GM12865 (cell line): ENCODE measurements around the gene KRT5.

Source experiments
- DNase-seq: peaks from one replicate; pipeline ENCODE4 v3.0.0; 2010; ENCODE audit warnings: low read depth
- H3K4me3 ChIP-seq: 2 replicates; pipeline ENCODE4 v1.5.1; 2011; ENCODE audit warnings: mild to moderate bottlenecking, low read depth, low read length, control low read depth
- TF ChIP-seq, protein P1 (sequence below): IDR thresholded peaks from 2 replicates; pipeline ENCODE4 v1.5.1; 2011; ENCODE audit warnings: low read length, control low read depth, low read depth, inconsistent platforms; ENCODE audit not compliant: insufficient read depth; ENCODE audit errors: missing control alignments

Gene KRT5

DNA sequence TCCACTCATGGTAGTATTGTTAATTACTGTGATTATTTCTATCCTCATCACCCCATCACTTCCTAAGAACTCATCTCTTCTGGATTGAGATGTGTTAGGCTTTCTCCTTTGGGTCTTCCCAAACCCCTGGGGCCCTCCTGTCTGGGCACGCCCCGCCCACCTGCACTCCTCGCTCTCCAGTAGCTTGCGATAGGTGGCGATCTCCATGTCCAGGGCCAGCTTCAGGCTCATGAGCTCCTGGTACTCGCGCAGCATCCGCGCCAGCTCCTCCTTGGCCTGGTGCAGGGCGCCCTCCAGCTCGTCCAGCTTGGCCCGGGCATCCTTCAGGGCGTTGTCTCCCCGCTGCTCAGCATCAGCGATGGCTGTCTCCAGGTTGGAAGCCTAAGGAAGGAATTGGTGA, 25.9 kb upstream of the KRT5 start:
- TF ChIP-seq, protein P1, sequence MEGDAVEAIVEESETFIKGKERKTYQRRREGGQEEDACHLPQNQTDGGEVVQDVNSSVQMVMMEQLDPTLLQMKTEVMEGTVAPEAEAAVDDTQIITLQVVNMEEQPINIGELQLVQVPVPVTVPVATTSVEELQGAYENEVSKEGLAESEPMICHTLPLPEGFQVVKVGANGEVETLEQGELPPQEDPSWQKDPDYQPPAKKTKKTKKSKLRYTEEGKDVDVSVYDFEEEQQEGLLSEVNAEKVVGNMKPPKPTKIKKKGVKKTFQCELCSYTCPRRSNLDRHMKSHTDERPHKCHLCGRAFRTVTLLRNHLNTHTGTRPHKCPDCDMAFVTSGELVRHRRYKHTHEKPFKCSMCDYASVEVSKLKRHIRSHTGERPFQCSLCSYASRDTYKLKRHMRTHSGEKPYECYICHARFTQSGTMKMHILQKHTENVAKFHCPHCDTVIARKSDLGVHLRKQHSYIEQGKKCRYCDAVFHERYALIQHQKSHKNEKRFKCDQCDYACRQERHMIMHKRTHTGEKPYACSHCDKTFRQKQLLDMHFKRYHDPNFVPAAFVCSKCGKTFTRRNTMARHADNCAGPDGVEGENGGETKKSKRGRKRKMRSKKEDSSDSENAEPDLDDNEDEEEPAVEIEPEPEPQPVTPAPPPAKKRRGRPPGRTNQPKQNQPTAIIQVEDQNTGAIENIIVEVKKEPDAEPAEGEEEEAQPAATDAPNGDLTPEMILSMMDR, result no peak
- DNase-seq, result no peak
- H3K4me3 ChIP-seq, result no peak overlapping the region

DNA sequence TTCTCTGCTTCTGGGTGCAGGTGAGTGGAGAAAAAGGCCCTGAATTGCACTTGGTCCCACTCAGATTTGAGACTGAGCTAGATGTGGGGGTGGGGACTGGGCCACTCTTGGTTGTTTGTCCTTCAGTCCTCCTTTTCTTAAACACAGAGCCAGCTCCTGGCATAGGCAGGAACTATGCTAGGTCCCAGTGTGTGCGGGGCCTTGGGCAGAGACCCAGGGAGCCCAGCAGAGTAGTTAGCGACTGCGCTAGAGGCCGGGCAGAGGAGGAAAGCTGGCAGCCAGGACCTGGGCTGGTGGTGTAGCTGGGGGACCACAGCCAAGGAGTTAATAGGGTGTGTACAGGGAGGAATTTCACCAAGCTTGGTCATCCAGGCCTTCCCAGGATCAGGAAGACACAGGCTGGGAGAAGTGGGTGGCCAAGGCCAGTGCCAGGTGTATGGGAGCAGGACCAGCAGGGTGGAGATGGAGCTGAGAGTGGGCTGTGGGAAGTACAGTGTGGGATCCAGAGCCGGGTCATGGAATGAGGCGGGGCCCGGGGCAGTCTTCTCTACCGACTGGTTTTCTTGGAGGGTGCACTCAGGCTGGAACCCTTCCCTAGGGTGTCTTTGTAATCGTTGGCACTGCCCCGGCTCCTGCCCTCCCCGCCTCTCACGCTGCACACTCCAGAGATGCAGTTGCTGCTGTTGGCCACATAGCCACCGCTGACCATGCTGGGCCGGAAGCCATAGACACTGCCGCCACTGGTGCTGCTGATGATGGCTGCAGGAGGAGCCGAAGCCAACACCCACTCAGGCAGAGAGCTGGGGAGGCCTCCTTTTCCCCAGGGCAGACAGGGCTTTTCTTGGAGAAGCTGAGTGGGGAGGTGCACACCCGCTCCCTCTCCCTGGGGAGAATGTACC, 24.0 kb upstream of the KRT5 start:
- TF ChIP-seq, protein P1, result no peak
- DNase-seq, result no peak
- no peak overlapping the region for H3K4me3 ChIP-seq

- DNase-seq, result no peak
- H3K4me3 ChIP-seq, result no peak overlapping the region
- TF ChIP-seq, protein P1, result no peak
These were observed 22.7 kb upstream of the KRT5 start for GRCh38 chr12:52542785-52543318.

DNA sequence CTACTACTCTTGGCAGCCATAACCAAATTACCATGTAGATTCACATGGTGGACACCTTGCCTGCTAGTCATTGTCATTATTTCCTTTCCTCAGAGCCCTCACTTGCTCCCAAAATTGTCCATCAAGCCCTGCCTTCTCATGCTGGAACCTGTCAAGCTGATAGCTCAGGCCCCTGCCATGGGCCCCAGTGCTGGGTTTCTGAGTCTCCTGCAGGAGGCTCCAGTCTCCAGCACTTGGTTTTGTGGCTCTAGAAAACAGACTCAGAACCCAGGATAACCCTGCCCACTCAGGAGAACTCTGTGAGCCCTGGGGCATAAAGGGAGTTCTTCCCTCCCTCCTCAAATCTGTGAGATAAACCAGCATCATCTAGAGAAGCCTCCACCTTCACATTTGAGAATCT, 22.0 kb upstream of the KRT5 start:
- TF ChIP-seq, protein P1, result no peak
- no peak overlapping the region for H3K4me3 ChIP-seq
- no peak for DNase-seq

DNA sequence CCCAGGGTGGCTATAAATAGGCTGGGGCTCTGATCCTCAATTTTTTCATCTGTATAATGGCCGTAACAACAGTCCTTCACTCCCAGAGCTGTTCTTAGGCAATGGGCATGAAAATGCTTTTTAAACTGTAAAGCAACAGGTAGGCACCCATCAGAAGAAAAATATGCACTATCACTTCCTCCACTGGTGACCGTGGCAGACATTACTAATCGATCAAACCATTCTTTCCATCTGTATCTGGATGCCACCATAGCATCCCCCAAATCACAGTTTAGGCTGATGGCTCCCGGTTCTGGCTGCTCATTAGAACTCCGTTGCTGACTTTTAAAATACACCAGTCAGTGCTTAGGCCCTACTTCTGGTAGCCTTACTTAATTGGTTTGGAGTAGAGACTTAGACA, 21.5 kb upstream of the KRT5 start:
- no peak for DNase-seq
- H3K4me3 ChIP-seq, result no peak overlapping the region
- TF ChIP-seq, protein P1, result no peak

- no peak for DNase-seq
- no peak overlapping the region for H3K4me3 ChIP-seq
- TF ChIP-seq, protein P1, result no peak
These were observed 20.3 kb upstream of the KRT5 start for GRCh38 chr12:52540531-52540930.

DNA sequence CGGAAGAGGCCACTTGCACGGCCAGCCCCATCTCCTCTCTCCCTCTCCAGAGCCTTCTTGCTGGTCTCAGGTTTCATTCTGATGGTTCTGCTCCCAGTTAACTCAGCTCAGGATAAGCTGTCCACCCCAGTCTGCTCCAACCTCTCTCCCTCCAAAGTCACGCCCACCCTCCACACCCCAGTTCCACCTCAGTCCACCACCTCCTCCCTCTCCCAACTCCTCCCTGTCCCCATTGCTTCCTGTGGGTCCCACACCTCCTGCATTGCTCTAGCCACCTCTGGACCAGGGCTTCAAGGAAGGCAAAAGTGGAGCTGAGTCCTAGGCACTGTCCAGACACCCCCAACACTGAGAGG, 19.6 kb upstream of the KRT5 start:
- H3K4me3 ChIP-seq, result no peak overlapping the region
- DNase-seq, result no peak
- TF ChIP-seq, protein P1, result no peak
